ENCODE measurements around the gene PCBP3.
"Not testable (repeated sequence)": the region's sequence is repeated elsewhere in the genome, so short reads cannot be mapped to it uniquely, and the experiment has no call there.

The PCBP3 gene

GRCh38 chr21:45643021-45643980 is at the start of gene PCBP3:
PCBP3 (plus strand) TSS chr21:45643725; CDS start chr21:45850086, 206,361 bp downstream.
- peak; percentile 89 for DNase-seq (ENCODE audit: low read depth, low spot score)

- no peak for DNase-seq (ENCODE audit: low read depth, low spot score)
Observed at GRCh38 chr21:45594721-45595489, 48.6 kb upstream of the PCBP3 start.

- no peak for DNase-seq (ENCODE audit: low read depth, low spot score)
Observed at GRCh38 chr21:45595574-45596295, 47.8 kb upstream of the PCBP3 start.

- peak; percentile 69 for DNase-seq (ENCODE audit: low read depth, low spot score)
Observed at GRCh38 chr21:45596704-45597318, 46.7 kb upstream of the PCBP3 start.

GRCh38 chr21:45598109-45598508 is 45.4 kb upstream of the PCBP3 start:
- DNase-seq (ENCODE audit: low read depth, low spot score) = no peak

GRCh38 chr21:45598666-45599065 is 44.9 kb upstream of the PCBP3 start:
- DNase-seq (ENCODE audit: low read depth, low spot score) = no peak

- DNase-seq (ENCODE audit: low read depth, low spot score) = no peak
Observed at GRCh38 chr21:45599146-45599581, 44.4 kb upstream of the PCBP3 start.

- DNase-seq (ENCODE audit: low read depth, low spot score) = no peak
Observed at GRCh38 chr21:45600248-45600647, 43.3 kb upstream of the PCBP3 start.

- no peak for DNase-seq (ENCODE audit: low read depth, low spot score)
Observed at GRCh38 chr21:45601551-45601950, 42.0 kb upstream of the PCBP3 start.

- DNase-seq (ENCODE audit: low read depth, low spot score) = no peak
Observed at GRCh38 chr21:45602106-45602505, 41.4 kb upstream of the PCBP3 start.

- no peak for DNase-seq (ENCODE audit: low read depth, low spot score)
Observed at GRCh38 chr21:45603481-45603880, 40.0 kb upstream of the PCBP3 start.

- DNase-seq (ENCODE audit: low read depth, low spot score) = not testable (repeated sequence)
Observed at GRCh38 chr21:45604681-45605080, 38.8 kb upstream of the PCBP3 start.

GRCh38 chr21:45607021-45607908 is 36.3 kb upstream of the PCBP3 start:
- DNase-seq (ENCODE audit: low read depth, low spot score) = no peak

- no peak for DNase-seq (ENCODE audit: low read depth, low spot score)
Observed at GRCh38 chr21:45607909-45608295, 35.6 kb upstream of the PCBP3 start.

GRCh38 chr21:45608747-45609470 is 34.6 kb upstream of the PCBP3 start:
- DNase-seq (ENCODE audit: low read depth, low spot score) = not testable (repeated sequence)

GRCh38 chr21:45609616-45610015 is 33.9 kb upstream of the PCBP3 start:
- DNase-seq (ENCODE audit: low read depth, low spot score) = not testable (repeated sequence)

- no peak for DNase-seq (ENCODE audit: low read depth, low spot score)
Observed at GRCh38 chr21:45611296-45611695, 32.2 kb upstream of the PCBP3 start.

- DNase-seq (ENCODE audit: low read depth, low spot score) = no peak
Observed at GRCh38 chr21:45611939-45612664, 31.4 kb upstream of the PCBP3 start.

- not testable (repeated sequence) for DNase-seq (ENCODE audit: low read depth, low spot score)
Observed at GRCh38 chr21:45612665-45613019, 30.9 kb upstream of the PCBP3 start.
